WI38 (cell line): ENCODE measurements around the gene DCTPP1.

ENCODE experiments used
- H3K4me3 ChIP-seq: 2 replicates; pipeline ENCODE4 v1.5.1; 2011; ENCODE audit warnings: low read depth, mild to moderate bottlenecking, control low read depth, low read length
- CTCF ChIP-seq: IDR thresholded peaks from 2 replicates; pipeline ENCODE4 v1.5.1; 2012; ENCODE audit warnings: low read depth, mild to moderate bottlenecking, control low read depth, low read length

The DCTPP1 gene

GRCh38 chr16:30416624-30417528 lies 13.0 kb downstream of the DCTPP1 start:
- peak overlapping the region; percentile 58 for H3K4me3 ChIP-seq
- no peak for TF ChIP-seq CTCF

GRCh38 chr16:30416047-30416603 lies 13.7 kb downstream of the DCTPP1 start:
- H3K4me3 ChIP-seq = no peak overlapping the region
- no peak for TF ChIP-seq CTCF

- H3K4me3 ChIP-seq = no peak overlapping the region
- TF ChIP-seq CTCF = no peak
Measured at GRCh38 chr16:30414159-30414558, 15.7 kb downstream of the DCTPP1 start.

GRCh38 chr16:30413112-30413806 lies 16.6 kb downstream of the DCTPP1 start:
- TF ChIP-seq CTCF = no peak
- no peak overlapping the region for H3K4me3 ChIP-seq

GRCh38 chr16:30409125-30410060 lies 20.4 kb downstream of the DCTPP1 start:
- H3K4me3 ChIP-seq = no peak overlapping the region
- peak; percentile 92 for TF ChIP-seq CTCF

- peak overlapping the region; percentile 79 for H3K4me3 ChIP-seq
- TF ChIP-seq CTCF = no peak
Measured at GRCh38 chr16:30407804-30408534, 21.9 kb downstream of the DCTPP1 start.
